Neural progenitor cell (in vitro differentiated cells): ENCODE results near the gene ATP6V1G1.

Source experiments
- CTCF ChIP-seq: fragments of 200-600 bp; sonication (generic); IDR thresholded peaks from 2 replicates; pipeline ENCODE4 v1.5.1; 2017; ENCODE audit warnings: antibody characterized with exemption, mild to moderate bottlenecking
- EZH2 ChIP-seq: fragments of 200-600 bp; sonication (generic); IDR thresholded peaks from 2 replicates; pipeline ENCODE4 v1.6.1; 2017; ENCODE audit warnings: antibody characterized with exemption, mild to moderate bottlenecking, moderate library complexity
- EZH2phosphoT487 ChIP-seq: fragments of 200-600 bp; sonication (generic); IDR thresholded peaks from 2 replicates; pipeline ENCODE4 v1.6.1; 2017; ENCODE audit warnings: antibody characterized with exemption

GRCh38 chr9:114643001-114643400 lies 55.4 kb downstream of the ATP6V1G1 start:
- no peak for TF ChIP-seq EZH2
- no peak for TF ChIP-seq CTCF
- no peak for TF ChIP-seq EZH2phosphoT487
